HEK293 (cell line): ENCODE results near the gene SPATA21.
"Not testable (repeated sequence)": the region's sequence is repeated elsewhere in the genome, so short reads cannot be mapped to it uniquely, and the experiment has no call there.

Source experiments
- GLIS1 ChIP-seq: fragments of 450-650 bp; formaldehyde crosslinking; IDR thresholded peaks from 2 replicates; pipeline ENCODE4 v1.5.1; 2016; ENCODE audit warnings: missing biosample characterization, missing genetic modification characterization
- ZNF416 ChIP-seq: fragments of 450-650 bp; formaldehyde crosslinking; IDR thresholded peaks from 2 replicates; pipeline ENCODE4 v1.5.1; 2016; ENCODE audit warnings: missing biosample characterization, missing genetic modification characterization
- ZNF76 ChIP-seq: fragments of 450-650 bp; formaldehyde crosslinking; IDR thresholded peaks from 2 replicates; pipeline ENCODE4; 2016; ENCODE audit warnings: low read depth, missing biosample characterization, missing genetic modification characterization, borderline replicate concordance
- ZNF791 ChIP-seq: fragments of 450-650 bp; formaldehyde crosslinking; IDR thresholded peaks from 2 replicates; pipeline ENCODE4 v1.5.1; 2016; ENCODE audit warnings: missing biosample characterization, missing genetic modification characterization
- ZSCAN30 ChIP-seq: fragments of 450-650 bp; IDR thresholded peaks from 2 replicates; pipeline ENCODE4 v1.5.1; 2018; ENCODE audit warnings: missing biosample characterization, mild to moderate bottlenecking, missing genetic modification characterization, moderate library complexity
- TF ChIP-seq, protein P1 (sequence below): fragments of 450-650 bp; formaldehyde crosslinking; IDR thresholded peaks from 2 replicates; pipeline ENCODE4 v1.5.1; 2016; ENCODE audit warnings: missing biosample characterization, missing genetic modification characterization

GRCh38 chr1:16483146-16483545 is 45.9 kb upstream of the SPATA21 start:
- TF ChIP-seq, protein P1, sequence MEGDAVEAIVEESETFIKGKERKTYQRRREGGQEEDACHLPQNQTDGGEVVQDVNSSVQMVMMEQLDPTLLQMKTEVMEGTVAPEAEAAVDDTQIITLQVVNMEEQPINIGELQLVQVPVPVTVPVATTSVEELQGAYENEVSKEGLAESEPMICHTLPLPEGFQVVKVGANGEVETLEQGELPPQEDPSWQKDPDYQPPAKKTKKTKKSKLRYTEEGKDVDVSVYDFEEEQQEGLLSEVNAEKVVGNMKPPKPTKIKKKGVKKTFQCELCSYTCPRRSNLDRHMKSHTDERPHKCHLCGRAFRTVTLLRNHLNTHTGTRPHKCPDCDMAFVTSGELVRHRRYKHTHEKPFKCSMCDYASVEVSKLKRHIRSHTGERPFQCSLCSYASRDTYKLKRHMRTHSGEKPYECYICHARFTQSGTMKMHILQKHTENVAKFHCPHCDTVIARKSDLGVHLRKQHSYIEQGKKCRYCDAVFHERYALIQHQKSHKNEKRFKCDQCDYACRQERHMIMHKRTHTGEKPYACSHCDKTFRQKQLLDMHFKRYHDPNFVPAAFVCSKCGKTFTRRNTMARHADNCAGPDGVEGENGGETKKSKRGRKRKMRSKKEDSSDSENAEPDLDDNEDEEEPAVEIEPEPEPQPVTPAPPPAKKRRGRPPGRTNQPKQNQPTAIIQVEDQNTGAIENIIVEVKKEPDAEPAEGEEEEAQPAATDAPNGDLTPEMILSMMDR (tag by site-specific recombination) = not testable (repeated sequence)
- not testable (repeated sequence) for TF ChIP-seq ZSCAN30 (tag by site-specific recombination); ZNF416 (tag by site-specific recombination); ZNF76 (tag by site-specific recombination); ZNF791; GLIS1 (tag by site-specific recombination)
